ENCODE data around the gene DHRS7C.

GRCh38 chr17:9776911-9777310, 14.5 kb downstream of the DHRS7C start:
- no peak for TF ChIP-seq TAF1 (IDR thresholded peaks at IDR 0.05; ENCODE audit: borderline replicate concordance, insufficient read depth, low read length)
- no peak for TF ChIP-seq SIN3A (IDR thresholded peaks at IDR 0.05; ENCODE audit: borderline replicate concordance, insufficient read depth, low read length)
- no peak for TF ChIP-seq POLR2AphosphoS5 (IDR thresholded peaks at IDR 0.05; ENCODE audit: low read depth, low read length)
- TF ChIP-seq, protein P1, sequence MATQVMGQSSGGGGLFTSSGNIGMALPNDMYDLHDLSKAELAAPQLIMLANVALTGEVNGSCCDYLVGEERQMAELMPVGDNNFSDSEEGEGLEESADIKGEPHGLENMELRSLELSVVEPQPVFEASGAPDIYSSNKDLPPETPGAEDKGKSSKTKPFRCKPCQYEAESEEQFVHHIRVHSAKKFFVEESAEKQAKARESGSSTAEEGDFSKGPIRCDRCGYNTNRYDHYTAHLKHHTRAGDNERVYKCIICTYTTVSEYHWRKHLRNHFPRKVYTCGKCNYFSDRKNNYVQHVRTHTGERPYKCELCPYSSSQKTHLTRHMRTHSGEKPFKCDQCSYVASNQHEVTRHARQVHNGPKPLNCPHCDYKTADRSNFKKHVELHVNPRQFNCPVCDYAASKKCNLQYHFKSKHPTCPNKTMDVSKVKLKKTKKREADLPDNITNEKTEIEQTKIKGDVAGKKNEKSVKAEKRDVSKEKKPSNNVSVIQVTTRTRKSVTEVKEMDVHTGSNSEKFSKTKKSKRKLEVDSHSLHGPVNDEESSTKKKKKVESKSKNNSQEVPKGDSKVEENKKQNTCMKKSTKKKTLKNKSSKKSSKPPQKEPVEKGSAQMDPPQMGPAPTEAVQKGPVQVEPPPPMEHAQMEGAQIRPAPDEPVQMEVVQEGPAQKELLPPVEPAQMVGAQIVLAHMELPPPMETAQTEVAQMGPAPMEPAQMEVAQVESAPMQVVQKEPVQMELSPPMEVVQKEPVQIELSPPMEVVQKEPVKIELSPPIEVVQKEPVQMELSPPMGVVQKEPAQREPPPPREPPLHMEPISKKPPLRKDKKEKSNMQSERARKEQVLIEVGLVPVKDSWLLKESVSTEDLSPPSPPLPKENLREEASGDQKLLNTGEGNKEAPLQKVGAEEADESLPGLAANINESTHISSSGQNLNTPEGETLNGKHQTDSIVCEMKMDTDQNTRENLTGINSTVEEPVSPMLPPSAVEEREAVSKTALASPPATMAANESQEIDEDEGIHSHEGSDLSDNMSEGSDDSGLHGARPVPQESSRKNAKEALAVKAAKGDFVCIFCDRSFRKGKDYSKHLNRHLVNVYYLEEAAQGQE (IDR thresholded peaks at IDR 0.05; ENCODE audit: insufficient read depth in 1 of 2, low read depth in 2 of 2, low read length in 2 of 2): no peak
- TF ChIP-seq FOXP2 (optimal IDR thresholded peaks at IDR 0.05; ENCODE audit: borderline replicate concordance, extremely low read depth, extremely low read length, insufficient read depth): no peak
